Activated CD4-positive, alpha-beta T cell treated with anti-CD3 and anti-CD28 coated beads, Interleukin-2, amount 10 ng/mL, durations not matched to agents 24 days and 14 days (primary cell): ENCODE measurements around the gene GPR107. TPM values are rescaled to one million over a fixed set of nuclear protein-coding genes. Genes with fewer than 3 reads are reported as not detected.

Experiments
- DNase-seq: peaks from one replicate; pipeline ENCODE4 v3.0.0; 2022
- H3K27ac Mint-ChIP-seq: one replicate; pipeline ENCODE4 v1.8.0; 2022; ENCODE audit warnings: mild to moderate bottlenecking, mixed read lengths
- H3K27me3 Mint-ChIP-seq: one replicate; pipeline ENCODE4 v1.8.0; 2022; ENCODE audit warnings: mixed read lengths
- H3K36me3 Mint-ChIP-seq: one replicate; pipeline ENCODE4 v1.8.0; 2022; ENCODE audit warnings: low read depth, mild to moderate bottlenecking, mixed read lengths
- H3K4me1 Mint-ChIP-seq: one replicate; pipeline ENCODE4 v1.8.0; 2021; ENCODE audit warnings: mixed read lengths
- H3K4me3 Mint-ChIP-seq: one replicate; pipeline ENCODE4 v1.8.0; 2022; ENCODE audit warnings: mild to moderate bottlenecking, moderate library complexity, mixed read lengths
- H3K9me3 Mint-ChIP-seq: one replicate; pipeline ENCODE4 v1.8.0; 2021; ENCODE audit warnings: mixed read lengths
- intact Hi-C: fragments of 100-400 bp; cut with micrococcal nuclease; formaldehyde crosslinking; loops from one replicate; pipeline ENCODE4 v1.15.1; 2023
- total RNA-seq: library from RNA; stranded (reverse); gene quantifications from 2 replicates; pipeline ENCODE4 v1.2.3, GENCODE V29; 2022

The GPR107 gene
- total RNA-seq, 1 donor from 2014 or later, result 23.6 TPM

- Mint-ChIP-seq H3K4me1 (peaks cover 25% of the 10 kb centered on the region), H3K36me3 (peaks cover 3% of the 10 kb centered on the region), H3K4me3 (peak overlapping the region; percentile 95), H3K27ac (peak overlapping the region; percentile 85), H3K27me3 (no peaks in the 10 kb centered on the region), H3K9me3 (no peaks in the 10 kb centered on the region)
- intact Hi-C loops, result loop anchor here (1.0 kb wide), 1 partner anchor 10 kb away; the partner anchor contains the start of gene FNBP1
- no peak for DNase-seq
Observed at GRCh38 chr9:130053109-130053503, 600 bp upstream of the GPR107 start.

DNA sequence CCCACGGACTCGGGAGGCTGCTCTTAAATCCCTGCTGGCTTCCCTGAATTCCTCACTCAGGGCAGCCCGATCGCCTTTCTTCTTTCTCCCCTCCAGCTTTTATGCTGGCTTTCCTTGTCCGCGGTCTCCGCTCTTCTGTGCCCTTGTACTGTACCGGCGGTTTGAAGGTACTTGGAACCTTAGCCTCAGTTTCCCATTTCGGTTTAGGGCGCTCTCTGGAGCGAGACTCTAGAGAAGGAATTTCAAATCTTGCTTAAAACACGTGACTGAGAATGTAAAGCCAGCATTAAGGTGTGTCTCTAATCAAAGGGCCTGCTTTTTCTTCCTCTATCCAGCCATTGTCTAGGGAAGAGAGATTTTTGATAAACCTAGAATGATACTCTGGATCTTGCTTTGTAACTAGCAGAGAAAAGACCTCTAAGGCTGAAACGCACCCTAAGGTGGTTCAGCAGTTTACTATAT lies 650 bp downstream of the GPR107 start:
- Mint-ChIP-seq H3K27ac (peak overlapping the region; percentile 93), H3K4me1 (peaks cover 27% of the 10 kb centered on the region), H3K36me3 (peaks cover 10% of the 10 kb centered on the region), H3K9me3 (no peaks in the 10 kb centered on the region), H3K27me3 (no peaks in the 10 kb centered on the region), H3K4me3 (peak overlapping the region; percentile 95)
- no peak for DNase-seq
- intact Hi-C loops, result no loop called here

GRCh38 chr9:130054820-130055219 lies 1.1 kb downstream of the GPR107 start:
- intact Hi-C loops, result no loop called here
- peak overlapping the region; percentile 93 for H3K27ac Mint-ChIP-seq
- no peak for DNase-seq
- H3K27me3 Mint-ChIP-seq, result no peaks in the 10 kb centered on the region
- peaks cover 10% of the 10 kb centered on the region for H3K36me3 Mint-ChIP-seq
- no peaks in the 10 kb centered on the region for H3K9me3 Mint-ChIP-seq
- peaks cover 27% of the 10 kb centered on the region for H3K4me1 Mint-ChIP-seq
- peak overlapping the region; percentile 95 for H3K4me3 Mint-ChIP-seq

- Mint-ChIP-seq H3K4me3 (no peak overlapping the region), H3K27me3 (no peaks in the 10 kb centered on the region), H3K36me3 (peaks cover 15% of the 10 kb centered on the region), H3K27ac (peak overlapping the region; percentile 53), H3K9me3 (no peaks in the 10 kb centered on the region), H3K4me1 (peaks cover 24% of the 10 kb centered on the region)
- DNase-seq, result no peak
- intact Hi-C loops, result no loop called here
Observed at GRCh38 chr9:130058154-130058553, 4.4 kb downstream of the GPR107 start.

DNA sequence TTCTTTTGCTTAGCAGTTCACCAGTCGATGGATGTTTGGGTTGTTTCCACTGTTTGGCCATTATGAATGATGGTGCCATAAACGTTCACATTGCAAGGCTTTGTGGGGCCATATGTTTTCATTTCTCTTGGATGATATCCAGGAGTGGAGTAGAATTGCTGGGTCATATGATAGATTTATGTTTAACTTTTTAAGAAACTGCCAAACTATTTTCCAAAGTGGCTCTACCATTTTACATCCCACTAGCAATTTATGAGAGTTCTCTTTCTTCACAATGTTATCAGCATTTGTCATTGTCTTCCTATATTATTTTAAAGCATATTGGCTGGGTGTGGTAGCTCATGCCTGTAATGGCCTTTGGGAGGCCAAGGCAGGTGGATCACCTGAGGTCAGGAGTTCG lies 5.2 kb downstream of the GPR107 start:
- H3K36me3 Mint-ChIP-seq, result peaks cover 15% of the 10 kb centered on the region
- H3K27ac Mint-ChIP-seq, result no peak overlapping the region
- H3K4me3 Mint-ChIP-seq, result no peak overlapping the region
- H3K27me3 Mint-ChIP-seq, result no peaks in the 10 kb centered on the region
- no peak for DNase-seq
- peaks cover 24% of the 10 kb centered on the region for H3K4me1 Mint-ChIP-seq
- intact Hi-C loops, result no loop called here
- H3K9me3 Mint-ChIP-seq, result no peaks in the 10 kb centered on the region

DNA sequence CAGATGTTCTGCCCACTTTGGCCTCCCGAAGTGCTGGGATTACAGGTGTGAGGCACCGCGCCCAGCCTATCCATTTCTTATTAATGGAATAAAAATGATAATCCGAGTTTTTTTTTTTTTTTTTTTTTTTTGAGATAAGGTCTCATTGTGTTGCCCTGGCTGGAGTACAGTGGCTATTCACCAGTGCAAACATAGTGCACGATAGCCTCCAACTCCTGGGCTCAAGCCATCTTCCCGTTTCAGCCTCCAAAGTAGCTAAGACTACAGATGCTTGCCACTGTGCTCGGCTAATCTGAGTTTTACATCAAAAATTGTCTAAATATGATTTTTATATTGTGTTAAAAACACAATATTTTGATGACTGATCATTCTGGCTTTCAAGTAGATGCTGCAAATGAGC lies 6.6 kb downstream of the GPR107 start:
- intact Hi-C loops, result no loop called here
- Mint-ChIP-seq H3K27ac (no peak overlapping the region), H3K9me3 (no peaks in the 10 kb centered on the region), H3K36me3 (peaks cover 18% of the 10 kb centered on the region), H3K4me1 (peaks cover 18% of the 10 kb centered on the region), H3K4me3 (no peak overlapping the region), H3K27me3 (no peaks in the 10 kb centered on the region)
- no peak for DNase-seq

DNA sequence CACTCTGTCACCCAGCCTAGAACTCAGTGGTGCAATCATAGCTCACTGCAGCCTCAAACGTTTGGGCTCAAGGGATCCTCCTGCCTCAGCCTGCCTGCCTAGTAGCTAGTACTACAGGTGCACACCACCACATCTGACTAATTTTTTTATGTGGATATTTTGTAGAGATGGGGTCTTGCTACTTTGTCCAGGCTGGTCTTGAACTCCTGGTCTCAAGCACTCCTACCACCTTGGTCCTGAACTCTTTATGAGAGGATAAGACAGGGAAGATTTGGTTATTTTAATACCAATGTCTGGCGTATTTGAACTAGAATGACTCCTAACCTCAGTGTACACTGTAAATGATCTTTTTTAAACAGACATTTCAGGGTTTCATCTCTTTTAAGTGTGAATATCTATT lies 9.0 kb downstream of the GPR107 start:
- Mint-ChIP-seq H3K27ac (no peak overlapping the region), H3K4me1 (peaks cover 18% of the 10 kb centered on the region), H3K4me3 (no peak overlapping the region), H3K27me3 (no peaks in the 10 kb centered on the region), H3K36me3 (peaks cover 22% of the 10 kb centered on the region), H3K9me3 (no peaks in the 10 kb centered on the region)
- DNase-seq, result no peak
- intact Hi-C loops, result no loop called here

GRCh38 chr9:130064621-130065020 lies 10.9 kb downstream of the GPR107 start:
- peaks cover 16% of the 10 kb centered on the region for H3K4me1 Mint-ChIP-seq
- H3K27me3 Mint-ChIP-seq, result no peaks in the 10 kb centered on the region
- H3K4me3 Mint-ChIP-seq, result no peak overlapping the region
- H3K9me3 Mint-ChIP-seq, result no peaks in the 10 kb centered on the region
- intact Hi-C loops, result no loop called here
- no peak overlapping the region for H3K27ac Mint-ChIP-seq
- no peak for DNase-seq
- H3K36me3 Mint-ChIP-seq, result peaks cover 14% of the 10 kb centered on the region

DNA sequence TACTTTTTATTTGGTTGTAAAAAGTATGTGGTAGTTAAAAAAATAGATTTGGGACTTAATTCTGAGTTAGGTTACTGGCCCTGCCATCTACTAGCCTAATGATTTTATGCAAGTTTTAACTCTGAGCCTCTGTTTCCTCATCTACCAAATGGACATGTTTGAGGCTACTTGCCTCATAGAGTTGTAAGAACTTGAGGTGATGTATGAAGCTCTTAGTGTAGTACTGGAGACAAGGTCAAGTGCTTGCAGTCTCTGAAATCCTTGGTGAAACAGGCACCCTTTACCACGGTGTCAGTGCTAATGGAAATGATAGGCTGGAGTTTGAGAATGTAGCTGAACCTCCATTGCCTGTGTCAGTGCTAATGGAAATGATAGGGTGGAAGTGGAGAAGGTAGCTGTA lies 15.3 kb downstream of the GPR107 start:
- intact Hi-C loops, result no loop called here
- Mint-ChIP-seq H3K36me3 (peaks cover 11% of the 10 kb centered on the region), H3K4me3 (no peak overlapping the region), H3K27me3 (no peaks in the 10 kb centered on the region), H3K27ac (no peak overlapping the region), H3K4me1 (peaks cover 9% of the 10 kb centered on the region), H3K9me3 (no peaks in the 10 kb centered on the region)
- no peak for DNase-seq

DNA sequence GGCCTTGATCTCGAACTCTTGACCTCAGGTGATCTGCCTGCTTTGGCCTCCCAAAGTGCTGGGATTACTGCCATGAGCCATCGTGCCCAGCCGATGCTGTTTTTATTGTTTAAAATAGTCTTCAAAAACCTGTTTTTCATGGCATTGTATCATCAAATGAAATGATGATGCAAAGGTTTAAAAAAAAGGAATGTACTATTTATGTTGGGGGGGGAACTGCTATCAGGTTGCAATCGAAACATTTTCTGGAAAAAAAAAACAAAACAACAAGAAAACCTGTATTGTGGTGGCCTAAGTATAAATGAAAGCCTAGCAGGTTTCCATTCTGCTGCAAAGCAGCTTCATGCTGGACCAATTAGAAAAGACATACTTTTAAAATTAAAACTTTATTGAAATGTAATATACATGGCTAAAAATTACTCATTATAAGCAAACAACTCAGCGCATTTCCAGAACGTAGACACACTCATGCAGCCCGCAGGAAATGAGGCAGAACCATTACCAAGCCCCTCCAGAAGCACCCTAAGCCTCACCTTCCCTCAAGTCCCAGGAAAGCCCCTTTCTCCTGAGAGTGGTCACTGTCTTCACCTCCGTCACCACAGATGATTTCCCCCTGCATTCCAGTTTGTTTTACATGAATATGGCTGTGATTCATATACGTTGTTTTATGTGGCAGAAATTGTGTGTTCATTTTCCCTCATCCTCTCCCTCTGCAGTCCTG lies 19.0 kb downstream of the GPR107 start:
- Mint-ChIP-seq H3K27me3 (no peaks in the 10 kb centered on the region), H3K36me3 (peaks cover 15% of the 10 kb centered on the region), H3K4me3 (no peak overlapping the region), H3K9me3 (no peaks in the 10 kb centered on the region), H3K27ac (peak overlapping the region; percentile 32), H3K4me1 (peaks cover 16% of the 10 kb centered on the region)
- intact Hi-C loops, result no loop called here
- DNase-seq, result no peak

GRCh38 chr9:130073373-130073772 lies 19.7 kb downstream of the GPR107 start:
- no peak overlapping the region for H3K4me3 Mint-ChIP-seq
- H3K27me3 Mint-ChIP-seq, result no peaks in the 10 kb centered on the region
- no peak for DNase-seq
- peaks cover 16% of the 10 kb centered on the region for H3K4me1 Mint-ChIP-seq
- intact Hi-C loops, result no loop called here
- H3K27ac Mint-ChIP-seq, result no peak overlapping the region
- no peaks in the 10 kb centered on the region for H3K9me3 Mint-ChIP-seq
- peaks cover 19% of the 10 kb centered on the region for H3K36me3 Mint-ChIP-seq

DNA sequence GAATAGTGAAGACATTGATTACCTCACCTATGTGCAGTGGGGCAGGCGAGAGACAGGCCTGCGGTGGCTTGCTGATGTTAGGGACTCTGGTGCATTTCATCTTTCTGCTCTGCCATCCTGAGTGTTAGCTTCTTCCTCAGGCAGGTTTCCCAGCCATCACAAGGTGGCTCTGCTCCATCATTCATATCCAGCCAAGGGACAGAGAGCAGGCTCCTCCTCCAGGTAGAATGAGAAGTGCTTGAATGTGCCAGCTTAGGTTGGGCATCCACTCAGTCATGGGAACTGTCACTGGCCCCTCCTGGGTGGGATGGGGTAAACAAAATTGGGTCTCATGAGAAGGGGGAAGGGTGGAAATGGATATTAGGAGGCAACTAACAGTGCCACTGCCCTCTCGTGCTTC lies 24.8 kb downstream of the GPR107 start:
- H3K27me3 Mint-ChIP-seq, result no peaks in the 10 kb centered on the region
- intact Hi-C loops, result no loop called here
- peaks cover 12% of the 10 kb centered on the region for H3K4me1 Mint-ChIP-seq
- DNase-seq, result no peak
- H3K27ac Mint-ChIP-seq, result peak overlapping the region; percentile 62
- H3K36me3 Mint-ChIP-seq, result peaks cover 44% of the 10 kb centered on the region
- no peak overlapping the region for H3K4me3 Mint-ChIP-seq
- H3K9me3 Mint-ChIP-seq, result no peaks in the 10 kb centered on the region

DNA sequence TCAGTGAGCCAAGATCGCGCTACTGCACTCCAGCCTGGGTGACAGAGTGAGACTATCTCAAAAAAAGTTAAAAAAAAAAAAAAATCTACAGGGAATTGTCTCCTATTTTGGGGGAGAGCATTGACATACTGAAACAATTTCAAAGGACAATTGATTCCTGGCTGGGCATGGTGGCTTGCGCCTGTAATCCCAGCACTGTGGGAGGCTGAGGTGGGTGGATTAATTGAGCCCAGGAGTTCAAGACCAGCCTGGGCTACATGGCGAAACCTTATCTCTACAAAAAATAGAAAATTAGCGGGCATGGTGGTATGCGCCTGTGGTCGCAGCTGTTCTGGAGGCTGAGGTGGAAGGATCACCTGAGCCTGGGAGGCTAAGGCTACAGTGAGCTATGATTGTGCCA lies 30.6 kb downstream of the GPR107 start:
- H3K4me3 Mint-ChIP-seq, result no peak overlapping the region
- H3K27me3 Mint-ChIP-seq, result no peaks in the 10 kb centered on the region
- no peaks in the 10 kb centered on the region for H3K9me3 Mint-ChIP-seq
- no peak overlapping the region for H3K27ac Mint-ChIP-seq
- intact Hi-C loops, result no loop called here
- DNase-seq, result no peak
- H3K4me1 Mint-ChIP-seq, result no peaks in the 10 kb centered on the region
- H3K36me3 Mint-ChIP-seq, result peaks cover 49% of the 10 kb centered on the region

DNA sequence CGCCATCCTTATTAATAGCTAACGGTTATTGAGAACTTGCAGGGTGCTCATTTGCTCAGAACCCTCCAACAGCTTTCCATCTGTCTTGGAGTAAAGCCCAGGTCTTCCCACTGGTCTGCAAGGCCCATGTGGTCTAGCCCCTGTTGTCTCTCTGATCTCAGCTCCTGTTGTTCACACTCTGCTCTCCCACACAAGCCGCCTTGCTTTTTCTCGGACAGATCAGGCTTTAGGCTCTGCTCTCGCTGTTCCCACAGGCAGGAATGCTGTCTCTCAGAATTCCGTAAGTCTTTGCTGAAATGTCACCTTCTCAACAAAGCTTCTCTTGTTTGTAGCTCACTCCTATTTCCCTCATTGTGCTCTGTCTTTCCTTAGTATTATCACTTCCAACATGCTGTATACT lies 34.3 kb downstream of the GPR107 start:
- DNase-seq, result no peak
- H3K27ac Mint-ChIP-seq, result no peak overlapping the region
- peaks cover 37% of the 10 kb centered on the region for H3K36me3 Mint-ChIP-seq
- H3K4me3 Mint-ChIP-seq, result no peak overlapping the region
- H3K9me3 Mint-ChIP-seq, result no peaks in the 10 kb centered on the region
- no peaks in the 10 kb centered on the region for H3K27me3 Mint-ChIP-seq
- H3K4me1 Mint-ChIP-seq, result no peaks in the 10 kb centered on the region
- intact Hi-C loops, result no loop called here

DNA sequence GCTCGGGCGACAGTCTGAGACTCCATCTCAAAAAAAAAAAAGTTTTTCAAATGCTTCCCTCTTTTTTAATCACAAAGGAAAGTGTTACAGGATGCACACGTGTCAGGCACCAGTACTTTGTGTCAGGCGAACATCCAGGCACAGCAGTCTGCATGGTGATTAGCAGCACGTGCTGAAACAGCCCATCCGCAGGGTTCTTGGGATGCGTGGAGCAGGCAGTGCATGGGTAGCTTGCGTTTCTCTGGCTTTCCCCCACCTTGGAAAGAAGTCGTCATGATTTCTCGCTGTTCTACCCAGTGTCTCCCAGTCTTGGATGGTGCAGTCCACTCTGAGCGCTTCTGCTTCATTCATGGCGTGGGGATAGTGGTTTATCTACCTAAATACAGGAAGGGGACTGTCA lies 35.4 kb downstream of the GPR107 start:
- no peak overlapping the region for H3K4me3 Mint-ChIP-seq
- H3K27ac Mint-ChIP-seq, result no peak overlapping the region
- H3K4me1 Mint-ChIP-seq, result no peaks in the 10 kb centered on the region
- H3K27me3 Mint-ChIP-seq, result no peaks in the 10 kb centered on the region
- no peaks in the 10 kb centered on the region for H3K9me3 Mint-ChIP-seq
- intact Hi-C loops, result no loop called here
- DNase-seq, result no peak
- H3K36me3 Mint-ChIP-seq, result peaks cover 41% of the 10 kb centered on the region
